GM21360 (cell line): ENCODE results near the gene DHX35.
A peak's percentile ranks its signal among the peaks of the same experiment; 100 is the strongest.

ENCODE experiments used
- ATAC-seq: cut with Tn5 transposase; IDR thresholded peaks from one replicate; pipeline ENCODE4 v1.9.1; 2021; ENCODE audit warnings: mild to moderate bottlenecking, moderate library complexity; ENCODE audit not compliant: unreplicated experiment

The DHX35 gene, protein sequence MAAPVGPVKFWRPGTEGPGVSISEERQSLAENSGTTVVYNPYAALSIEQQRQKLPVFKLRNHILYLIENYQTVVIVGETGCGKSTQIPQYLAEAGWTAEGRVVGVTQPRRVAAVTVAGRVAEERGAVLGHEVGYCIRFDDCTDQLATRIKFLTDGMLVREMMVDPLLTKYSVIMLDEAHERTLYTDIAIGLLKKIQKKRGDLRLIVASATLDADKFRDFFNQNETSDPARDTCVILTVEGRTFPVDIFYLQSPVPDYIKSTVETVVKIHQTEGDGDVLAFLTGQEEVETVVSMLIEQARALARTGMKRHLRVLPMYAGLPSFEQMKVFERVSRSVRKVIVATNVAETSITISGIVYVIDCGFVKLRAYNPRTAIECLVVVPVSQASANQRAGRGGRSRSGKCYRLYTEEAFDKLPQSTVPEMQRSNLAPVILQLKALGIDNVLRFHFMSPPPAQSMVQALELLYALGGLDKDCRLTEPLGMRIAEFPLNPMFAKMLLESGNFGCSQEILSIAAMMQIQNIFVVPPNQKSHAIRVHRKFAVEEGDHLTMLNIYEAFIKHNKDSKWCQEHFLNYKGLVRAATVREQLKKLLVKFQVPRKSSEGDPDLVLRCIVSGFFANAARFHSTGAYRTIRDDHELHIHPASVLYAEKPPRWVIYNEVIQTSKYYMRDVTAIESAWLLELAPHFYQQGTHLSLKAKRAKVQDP

DNA sequence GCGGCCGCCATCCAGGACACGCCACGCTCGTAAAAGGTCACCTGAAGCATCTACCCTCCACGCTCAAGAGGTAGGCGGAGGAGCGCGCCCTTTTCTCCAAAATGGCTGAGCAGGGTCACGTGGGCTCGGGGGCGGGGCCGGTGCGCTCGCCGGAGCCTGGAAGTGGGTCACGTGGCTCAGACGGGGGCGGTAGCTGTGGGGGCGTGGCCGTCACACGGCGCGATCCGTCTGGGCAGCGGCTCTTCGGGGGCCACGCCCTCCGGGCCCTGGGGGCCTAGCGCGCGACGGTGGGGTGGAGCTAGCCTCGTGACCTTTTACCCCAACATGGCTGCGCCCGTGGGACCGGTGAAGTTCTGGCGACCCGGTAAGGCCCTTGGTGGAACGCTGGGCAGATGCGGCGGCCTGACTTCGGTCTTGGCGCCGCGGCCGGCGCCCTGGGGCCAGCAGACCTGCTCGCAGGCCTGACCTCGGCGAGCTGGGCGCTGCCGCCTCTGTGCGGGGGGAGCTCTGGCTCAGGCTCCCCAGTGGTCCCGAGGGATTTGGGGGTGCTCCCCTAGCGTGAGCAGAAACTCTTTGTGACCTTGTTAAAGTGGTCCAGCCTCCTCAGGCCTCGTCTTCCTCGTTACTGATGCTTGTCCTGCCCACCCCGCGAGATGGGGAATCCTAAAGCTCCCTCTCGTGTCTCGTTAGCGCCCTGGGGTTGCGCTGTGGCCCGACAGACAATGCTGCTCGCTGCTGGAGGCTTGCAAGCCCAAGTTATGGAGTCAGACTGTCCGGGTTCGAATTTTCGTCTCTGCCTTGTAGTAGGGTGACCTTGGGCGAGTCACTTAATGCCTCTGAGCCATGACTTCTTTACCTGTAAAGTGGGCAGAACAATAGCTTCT lies at the start of gene DHX35:
TSS of gene DHX35 (plus strand) at position 301 of the 884 bp plus-strand sequence. CDS start at position 325, 24 bp downstream.
- peak; percentile 91 for ATAC-seq

DNA sequence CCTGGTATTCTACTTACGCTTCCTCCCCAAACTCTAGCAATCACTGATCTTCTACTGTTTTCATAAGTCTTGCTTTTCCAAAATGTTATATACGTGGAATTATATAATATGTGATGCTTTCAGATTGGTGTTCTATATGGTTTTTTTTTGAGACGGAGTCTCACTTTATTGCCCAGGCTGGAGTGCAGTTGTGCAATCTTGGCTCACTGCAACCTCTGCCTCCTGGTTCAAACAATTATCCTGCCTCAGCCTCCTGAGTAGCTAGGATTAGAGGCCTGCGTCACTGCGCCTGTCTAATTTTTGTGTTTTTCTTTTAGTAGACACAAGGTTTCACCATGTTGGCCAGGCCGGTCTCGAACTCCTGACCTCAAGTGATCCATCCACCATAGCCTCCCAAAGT lies 46.8 kb upstream of the DHX35 start:
- ATAC-seq: no peak

DNA sequence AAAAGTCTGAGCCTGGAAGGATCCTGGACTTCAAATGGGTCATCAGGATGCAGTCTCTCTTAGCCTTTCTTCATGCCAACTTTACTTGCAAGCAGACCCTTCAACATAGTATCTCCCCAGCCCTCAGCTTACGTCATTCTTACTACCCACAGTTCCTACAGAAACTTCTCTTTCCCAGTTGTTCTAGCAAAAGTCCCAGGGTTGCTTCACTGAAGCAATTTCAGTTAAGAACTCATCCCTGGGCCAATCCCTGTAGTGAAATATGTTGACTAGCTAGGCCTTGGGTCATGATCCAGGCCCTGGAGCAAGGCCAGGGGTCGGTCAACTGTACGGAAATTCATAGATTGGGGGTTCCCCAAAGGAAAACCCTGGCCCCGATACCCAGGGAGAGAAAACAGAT lies 44.5 kb upstream of the DHX35 start:
- no peak for ATAC-seq

DNA sequence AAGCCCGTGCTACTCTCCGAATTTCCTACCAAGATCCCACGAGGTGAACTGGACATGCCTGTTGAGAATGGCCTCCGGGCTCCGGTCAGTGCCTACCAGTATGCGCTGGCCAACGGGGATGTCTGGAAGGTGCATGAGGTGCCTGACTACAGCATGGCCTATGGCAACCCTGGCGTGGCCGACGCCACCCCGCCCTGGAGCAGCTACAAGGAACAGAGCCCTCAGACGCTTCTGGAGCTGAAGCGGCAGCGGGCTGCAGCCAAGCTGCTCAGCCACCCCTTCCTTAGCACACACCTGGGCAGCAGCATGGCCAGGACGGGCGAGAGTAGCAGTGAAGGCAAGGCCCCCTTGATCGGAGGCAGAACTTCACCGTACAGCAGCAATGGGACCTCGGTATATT lies 44.0 kb upstream of the DHX35 start:
- no peak for ATAC-seq

DNA sequence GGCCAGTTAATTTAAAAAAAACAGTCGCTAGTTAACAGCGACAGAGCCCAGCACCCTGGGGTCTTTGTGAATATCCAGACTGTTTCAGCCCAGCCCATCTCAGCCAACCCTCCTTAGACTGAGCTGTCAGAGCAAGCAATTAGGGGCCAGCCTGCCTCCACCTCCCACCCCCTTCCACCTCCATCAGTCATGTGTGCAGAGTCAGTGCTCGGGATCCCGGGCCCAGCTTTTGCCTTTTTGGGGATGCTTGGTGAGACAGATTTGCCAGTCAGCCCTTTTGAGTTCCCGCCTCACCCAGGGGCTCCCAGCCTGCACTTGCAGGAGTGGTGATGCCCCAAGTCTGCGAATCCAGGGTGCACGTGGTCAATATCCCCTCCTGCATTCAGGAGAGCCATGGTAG lies 42.5 kb upstream of the DHX35 start:
- ATAC-seq: no peak

DNA sequence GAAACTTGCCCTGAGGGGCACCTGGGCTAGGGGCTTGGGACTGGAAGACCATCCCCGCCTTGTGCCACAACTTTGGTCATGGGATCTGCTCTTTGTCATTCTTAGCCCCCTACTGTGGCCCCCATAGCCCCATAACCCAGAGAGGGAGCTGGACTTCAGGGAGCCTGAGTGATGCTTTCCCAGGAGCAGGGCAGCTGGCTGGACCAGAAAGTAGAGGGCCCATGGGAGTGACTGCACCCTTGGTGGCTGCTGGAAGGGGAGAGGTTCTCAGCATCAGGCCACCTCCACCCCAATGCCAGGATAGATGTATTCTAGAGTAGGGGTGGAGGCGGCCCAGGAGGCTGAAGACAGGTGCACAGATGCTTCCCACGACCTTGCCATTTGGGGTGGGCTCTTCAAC lies 41.7 kb upstream of the DHX35 start:
- ATAC-seq: no peak

DNA sequence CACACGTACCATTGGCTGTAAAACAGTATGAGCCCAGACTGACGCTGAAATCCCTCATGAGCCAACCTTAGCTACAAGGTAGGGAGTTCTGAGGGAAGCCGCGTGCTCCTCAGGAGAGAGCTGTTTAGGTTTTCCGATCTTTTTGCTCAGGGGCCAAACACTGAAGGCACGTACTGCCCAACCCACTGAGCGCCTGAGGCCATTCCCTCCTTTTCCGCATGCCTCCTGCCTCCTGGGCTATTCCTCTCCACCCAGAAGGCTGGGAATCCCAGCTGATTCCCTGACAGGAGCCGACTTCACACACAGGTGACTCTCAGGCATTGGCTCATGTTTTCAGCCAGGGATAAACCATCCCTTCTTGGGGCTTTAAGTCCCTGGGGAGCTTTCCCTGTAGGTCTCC lies 41.3 kb upstream of the DHX35 start:
- ATAC-seq: no peak

DNA sequence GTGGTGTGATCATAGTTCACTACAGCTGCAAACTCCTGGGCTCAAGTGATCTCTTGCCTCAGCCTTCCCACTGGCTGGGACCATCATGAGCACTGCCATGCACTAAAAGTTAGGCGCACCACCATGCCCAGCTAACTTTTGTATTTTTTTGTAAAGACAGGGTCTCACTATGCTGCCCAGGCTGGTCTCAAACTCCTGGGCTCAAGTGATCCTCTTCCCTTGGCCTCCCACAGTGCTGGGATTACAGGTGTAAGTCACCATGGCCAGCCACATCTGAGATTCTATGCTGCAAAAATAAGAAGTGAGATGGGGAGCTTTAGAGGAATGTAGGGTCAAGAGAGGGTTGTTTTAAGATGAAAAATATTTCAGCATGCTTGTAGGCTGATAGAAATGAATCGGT lies 37.4 kb upstream of the DHX35 start:
- ATAC-seq: no peak

DNA sequence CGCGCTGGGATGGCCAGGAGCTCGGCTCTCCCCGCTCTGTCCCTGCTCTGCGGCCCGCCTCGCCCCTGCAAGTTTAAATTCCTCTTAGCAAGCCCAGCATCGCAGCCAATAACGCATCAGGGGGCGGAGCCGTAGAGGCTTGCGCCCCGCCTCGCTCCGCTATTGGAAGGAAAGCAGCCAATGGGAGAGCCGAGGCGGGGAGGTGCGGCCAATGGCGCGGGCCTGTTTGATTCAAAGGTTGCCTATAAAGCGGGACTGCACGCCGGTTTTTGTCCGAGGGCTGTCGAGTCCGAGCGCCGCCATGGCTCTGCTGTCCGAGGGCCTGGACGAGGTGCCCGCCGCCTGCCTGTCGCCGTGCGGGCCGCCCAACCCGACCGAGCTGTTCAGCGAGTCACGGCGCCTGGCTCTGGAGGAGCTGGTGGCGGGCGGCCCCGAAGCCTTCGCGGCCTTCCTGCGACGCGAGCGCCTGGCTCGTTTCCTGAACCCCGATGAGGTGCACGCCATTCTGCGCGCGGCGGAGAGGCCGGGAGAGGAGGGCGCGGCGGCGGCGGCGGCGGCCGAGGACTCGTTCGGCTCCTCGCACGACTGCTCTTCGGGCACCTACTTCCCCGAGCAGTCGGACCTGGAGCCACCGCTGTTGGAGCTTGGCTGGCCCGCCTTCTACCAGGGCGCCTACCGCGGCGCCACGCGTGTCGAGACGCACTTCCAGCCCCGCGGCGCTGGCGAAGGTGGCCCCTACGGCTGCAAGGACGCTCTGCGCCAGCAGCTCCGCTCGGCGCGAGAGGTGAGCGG lies 35.8 kb upstream of the DHX35 start, which contains the start of gene FAM83D:
TSS of gene FAM83D (plus strand) at position 276 of the 792 bp plus-strand sequence. CDS start at position 302, 26 bp downstream.
- peak; percentile 89 for ATAC-seq

DNA sequence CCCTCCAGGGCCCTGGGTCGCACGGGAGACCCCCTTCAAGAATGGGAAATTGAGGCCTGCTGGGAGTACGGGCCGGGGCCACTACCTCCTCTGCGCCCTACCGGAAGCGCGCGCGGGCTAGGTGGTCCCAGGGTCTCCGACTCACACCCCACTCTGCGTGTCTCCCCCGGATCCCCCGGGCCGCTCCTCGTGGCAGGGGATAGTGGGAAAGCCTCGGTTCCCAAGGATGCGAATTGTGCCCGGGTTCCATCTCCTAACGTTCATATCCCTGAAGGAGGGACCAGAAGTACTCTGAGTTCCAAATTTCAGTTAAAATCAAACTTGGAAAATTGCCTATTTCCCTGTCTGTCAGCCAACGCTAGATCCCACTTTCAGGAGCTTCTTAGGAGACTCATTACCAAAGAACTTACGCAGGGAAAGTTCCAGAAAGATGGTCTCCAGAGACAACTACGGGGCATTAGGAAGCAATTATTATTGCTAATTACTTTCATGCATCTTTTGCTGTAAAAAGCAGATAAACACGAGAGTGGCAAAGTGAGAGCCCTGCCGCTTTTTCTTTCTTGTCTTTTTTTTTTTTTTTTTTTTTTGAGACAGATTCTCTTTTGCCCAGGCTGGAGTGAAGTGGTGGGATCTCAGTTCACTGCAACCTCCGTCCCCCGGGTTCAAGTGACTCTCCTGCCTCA lies 35.1 kb upstream of the DHX35 start:
- peak; percentile 6 for ATAC-seq

DNA sequence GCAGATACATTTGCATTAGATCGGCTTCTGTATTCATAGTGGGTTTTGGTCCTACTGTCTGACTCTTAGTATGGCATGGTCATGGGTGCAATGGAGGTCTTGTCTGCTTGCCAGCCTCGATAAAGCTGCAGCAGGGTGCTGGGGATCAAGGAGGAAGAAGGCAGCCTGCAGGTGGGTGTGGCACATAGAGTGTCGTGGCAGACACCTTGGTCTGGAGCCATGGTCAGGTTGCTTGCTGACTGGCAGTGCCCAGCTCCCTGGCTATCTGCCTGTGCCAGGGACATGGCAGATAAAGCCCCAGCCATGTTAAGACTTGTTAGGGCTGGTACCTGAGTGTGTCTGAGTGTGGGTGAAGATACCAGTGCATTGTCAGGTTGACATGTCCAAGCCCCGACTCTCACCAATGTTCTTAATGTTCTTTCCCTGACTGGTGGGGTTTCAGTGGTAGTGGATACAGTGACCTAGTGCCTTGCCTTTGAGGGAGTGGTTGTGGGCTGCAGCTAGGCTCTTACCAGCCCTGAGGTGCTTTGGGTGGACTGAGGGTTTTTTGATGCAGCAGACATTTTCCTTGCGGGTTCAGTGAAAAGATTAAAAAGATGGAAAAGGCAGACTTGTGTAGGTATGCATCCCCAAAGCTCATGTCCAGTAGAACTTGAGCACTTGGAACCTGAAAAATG lies 34.1 kb upstream of the DHX35 start:
- ATAC-seq: no peak

DNA sequence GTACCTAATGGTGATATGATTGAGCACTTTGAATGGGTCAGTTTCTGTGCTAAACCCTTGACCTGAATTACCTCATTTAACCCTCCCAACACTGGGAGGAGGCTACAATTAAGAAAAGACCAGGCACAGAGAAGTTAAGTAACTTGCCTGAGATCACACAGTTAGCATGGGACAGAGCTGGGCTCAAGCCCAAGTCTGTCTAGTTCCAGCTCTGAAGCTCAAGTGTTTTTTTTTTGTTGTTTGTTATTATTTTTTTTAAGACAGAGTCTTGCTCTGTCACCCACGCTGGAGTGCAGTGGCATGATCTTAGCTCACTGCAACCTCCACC lies 31.9 kb upstream of the DHX35 start:
- no peak for ATAC-seq

DNA sequence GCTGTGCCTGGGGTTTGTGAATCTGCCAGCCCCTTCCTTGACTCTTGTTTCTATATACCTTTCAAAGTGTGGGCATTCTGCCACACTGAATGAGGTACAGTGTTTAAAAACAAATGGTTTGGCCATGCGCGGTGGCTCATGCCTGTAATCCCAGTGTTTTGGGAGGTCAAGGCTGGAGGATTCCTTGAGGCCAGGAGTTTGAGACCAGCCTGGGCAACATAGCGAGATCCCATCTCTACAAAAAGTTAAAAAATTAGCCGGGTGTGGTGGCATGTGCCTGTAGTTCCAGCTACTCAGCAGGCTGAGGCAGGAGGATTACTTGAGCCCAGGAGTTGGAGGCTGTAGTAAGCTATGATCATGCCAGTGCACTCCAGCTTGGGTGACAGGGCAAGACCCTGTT lies 30.2 kb upstream of the DHX35 start:
- no peak for ATAC-seq

DNA sequence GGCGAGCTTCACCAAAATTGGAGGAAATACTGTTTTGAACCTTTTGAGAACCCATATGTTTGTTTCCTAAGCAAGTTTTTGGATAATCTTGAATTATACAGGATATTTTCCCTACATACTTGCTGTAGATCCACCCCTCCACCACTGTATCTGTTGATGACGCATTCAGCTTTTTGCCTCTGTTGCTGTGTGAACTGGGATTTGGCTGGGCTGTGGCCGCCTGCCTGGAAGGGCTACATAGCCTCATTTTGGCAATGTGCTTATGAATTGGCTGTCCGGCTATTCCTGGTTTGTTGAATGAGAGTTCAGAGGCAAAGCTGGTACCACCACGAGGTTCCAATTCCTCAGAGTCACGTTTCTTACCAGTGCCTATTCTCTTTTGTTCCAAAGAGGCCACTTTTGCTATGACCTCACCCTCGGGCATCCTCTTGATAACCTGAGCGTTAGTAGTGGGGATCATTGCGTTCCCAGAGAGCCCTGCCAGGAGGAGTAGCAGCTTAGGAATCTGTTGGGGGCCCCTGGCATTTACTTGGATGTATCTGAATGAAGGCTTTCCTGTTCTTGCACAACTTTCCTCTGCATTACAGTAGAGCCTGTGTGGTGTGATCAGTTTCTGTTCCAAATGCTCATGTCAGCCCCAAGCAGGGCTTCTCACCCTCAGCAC lies 29.6 kb upstream of the DHX35 start:
- no peak for ATAC-seq

DNA sequence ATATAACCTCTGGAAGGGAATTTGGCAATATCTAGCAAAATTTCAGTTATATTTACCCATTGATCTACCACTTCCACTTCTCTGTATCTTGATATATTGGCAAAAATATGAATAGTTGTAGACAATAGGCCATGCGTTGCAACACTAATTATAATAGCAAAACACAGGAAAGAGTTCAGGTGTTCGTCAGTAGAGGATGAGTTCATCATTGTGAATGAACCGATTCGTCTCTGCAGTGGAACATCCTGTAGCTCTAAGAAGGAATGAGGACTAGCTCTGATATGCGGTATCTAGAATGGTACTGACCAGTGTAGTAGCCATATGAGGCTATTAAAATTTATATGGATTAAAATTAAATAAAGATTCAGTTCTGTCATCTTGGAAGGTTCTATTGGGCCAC lies 27.6 kb upstream of the DHX35 start:
- no peak for ATAC-seq

DNA sequence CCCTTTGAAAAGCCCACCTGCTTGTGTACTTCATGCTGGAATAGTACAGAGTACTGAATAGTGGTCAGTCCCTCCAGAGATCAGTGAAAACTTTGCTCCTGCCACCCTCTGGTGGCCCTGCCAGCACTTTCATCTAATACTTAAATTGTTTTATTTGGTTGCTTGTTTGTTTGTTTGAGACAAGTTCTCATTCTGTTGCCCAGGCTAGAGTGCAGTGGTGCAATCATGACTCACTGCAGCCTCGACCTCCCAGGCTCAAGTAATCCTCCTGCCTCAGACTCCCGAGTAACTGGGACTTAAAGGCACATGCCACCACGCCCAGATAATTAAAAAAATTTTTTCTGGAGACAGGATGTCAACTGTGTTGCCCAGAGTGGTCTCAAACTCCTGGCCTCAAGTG lies 26.9 kb upstream of the DHX35 start:
- no peak for ATAC-seq

DNA sequence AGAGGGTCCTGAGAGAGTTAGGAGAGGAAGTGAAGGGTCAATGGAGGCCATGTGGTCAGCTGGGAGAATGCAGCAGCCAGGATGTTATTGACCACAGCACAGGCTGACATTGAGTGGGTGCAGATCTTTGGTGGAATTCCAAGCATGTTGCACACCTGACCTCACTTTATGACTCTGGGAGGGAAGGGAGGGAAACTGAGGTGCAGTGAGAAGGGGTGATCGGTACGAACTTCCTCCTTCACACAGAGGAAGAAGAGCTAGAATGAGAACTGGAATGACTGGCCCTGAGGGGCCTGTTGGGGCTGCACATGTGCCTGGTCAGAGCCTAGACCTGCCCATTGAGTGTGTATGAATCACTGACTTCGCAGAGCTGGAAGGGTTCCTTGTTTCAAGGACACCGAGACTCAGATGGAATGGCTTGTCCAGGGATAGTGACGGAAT lies 26.2 kb upstream of the DHX35 start:
- no peak for ATAC-seq

DNA sequence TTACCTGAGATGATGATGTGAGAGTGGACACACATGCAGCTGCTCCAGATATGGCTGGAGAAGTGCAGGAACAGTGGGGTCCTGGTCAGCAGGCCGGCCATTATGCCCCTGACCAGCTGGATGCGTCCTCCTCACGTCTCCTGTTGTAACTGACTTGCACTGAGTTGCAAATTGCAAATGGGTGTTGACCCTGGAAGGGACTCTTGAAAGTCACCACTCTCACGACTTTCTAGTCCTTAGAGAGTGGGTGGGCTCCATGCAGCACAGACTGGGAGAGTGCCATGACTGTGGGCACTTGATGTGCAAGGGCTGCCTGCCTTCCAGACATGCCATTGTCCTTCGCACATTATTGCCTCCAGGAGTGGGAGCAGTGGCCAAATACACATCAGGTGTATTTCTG lies 25.1 kb upstream of the DHX35 start:
- no peak for ATAC-seq

DNA sequence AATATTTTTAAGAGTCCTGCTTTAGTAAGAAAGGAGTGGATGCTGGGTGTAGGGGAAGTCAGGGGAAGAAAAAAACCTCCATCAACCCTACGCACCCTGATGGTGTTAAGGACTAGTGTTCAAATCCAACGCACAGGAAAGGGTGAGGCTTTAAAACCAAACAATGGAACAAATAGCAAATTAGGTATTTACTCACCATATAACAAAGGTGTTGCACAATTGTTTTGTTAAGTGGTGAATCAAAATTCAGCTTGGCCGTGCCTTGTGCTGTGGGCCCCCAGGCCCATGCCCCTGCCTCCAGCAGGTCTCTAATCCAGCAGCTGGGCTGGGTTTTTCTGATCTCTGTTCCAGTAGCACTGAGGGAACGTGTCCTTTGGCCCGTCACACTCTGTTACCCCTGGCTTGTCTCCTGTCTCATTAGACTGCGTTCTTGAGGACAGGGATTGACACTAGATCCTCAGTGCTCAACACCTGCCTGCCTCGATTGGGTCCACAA lies 24.1 kb upstream of the DHX35 start:
- no peak for ATAC-seq
